GM12878 (cell line): Measurements from ENCODE around the gene TTC38. TPM values are rescaled to one million over a fixed set of nuclear protein-coding genes. Genes with fewer than 3 reads are reported as not detected.

ENCODE experiments used
- ATAC-seq: fragments of 200-7000 bp; cut with Tn5 transposase; 3 replicates; pipeline ENCODE4 v1.9.1; 2020; ENCODE audit warnings: mild to moderate bottlenecking, moderate library complexity
- BruUV-seq: library from RNA; stranded (reverse); fragments of 400-500 nt; replicated peaks from 2 replicates; lab custom pipeline; 2021; lab: Mats Ljungman, UMichigan
- CTCF ChIA-PET: fragments of 300-600 bp; sonication (Branson Sonifier 250); formaldehyde crosslinking; extraction: SDS; loops from one replicate; lab custom pipeline; 2021; ENCODE audit warnings: inconsistent platforms; lab: Yijun Ruan, JAX
- POLR2A ChIA-PET: fragments of 350-600 bp; formaldehyde crosslinking; extraction: SDS; loops from one replicate; lab custom pipeline; 2021; ENCODE audit warnings: inconsistent platforms; lab: Charles Lee
- RAD21 ChIA-PET: fragments of 300-600 bp; sonication (Branson Sonifier 250); formaldehyde crosslinking; loops from one replicate; lab custom pipeline; 2023; ENCODE audit warnings: antibody characterized with exemption; ENCODE audit not compliant: unreplicated experiment; lab: Charles Lee
- SMC1A ChIA-PET: fragments of 300-600 bp; sonication (Branson Sonifier 250); formaldehyde crosslinking; loops from one replicate; lab custom pipeline; 2023; ENCODE audit not compliant: unreplicated experiment, uncharacterized antibody; lab: Charles Lee
- DNase-seq: peaks from one replicate; pipeline ENCODE4 v3.0.0-alpha.2; 2011; ENCODE audit warnings: low read depth, low spot score
- FAIRE-seq: peaks from 3 replicates; lab custom pipeline; 2011; peaks lifted over from hg19 to GRCh38; lab: Jason Lieb, UNC
- H2AFZ ChIP-seq: 2 replicates; pipeline ENCODE4 v1.6.0; 2011; ENCODE audit warnings: low read depth, low read length, control low read depth; ENCODE audit not compliant: control insufficient read depth
- H3K27ac ChIP-seq: 2 replicates; pipeline ENCODE4 v1.5.1; 2011; ENCODE audit warnings: control low read depth; ENCODE audit not compliant: control insufficient read depth, insufficient read depth
- H3K27me3 ChIP-seq, 2 experiments: replicated peaks in 1 of 2; 2 replicates each; pipeline versions ENCODE4 v1.6.0 to v1.6.1; 2011; ENCODE audit warnings: low read length in 1 of 2; ENCODE audit not compliant: control insufficient read depth in 2 of 2, insufficient read depth in 2 of 2
- H3K36me3 ChIP-seq, 2 experiments: 2 replicates each; pipeline ENCODE4 v1.5.1; 2011; ENCODE audit warnings: low read length in 1 of 2; ENCODE audit not compliant: control insufficient read depth in 2 of 2, insufficient read depth in 2 of 2
- H3K4me1 ChIP-seq: 2 replicates; pipeline ENCODE4 v1.6.1; 2011; ENCODE audit warnings: mild to moderate bottlenecking, low read length, moderate library complexity, mixed read lengths; ENCODE audit not compliant: control insufficient read depth, insufficient read depth
- H3K4me2 ChIP-seq: 2 replicates; pipeline ENCODE4 v1.6.0; 2011; ENCODE audit warnings: control low read depth; ENCODE audit not compliant: control insufficient read depth, insufficient read depth
- H3K4me3 ChIP-seq: fragments of 200-600 bp; sonication (generic); 2 replicates; pipeline ENCODE4 v1.5.1; 2016
- H3K79me2 ChIP-seq: 2 replicates; pipeline ENCODE4 v1.6.0; 2011; ENCODE audit warnings: low read length; ENCODE audit not compliant: control insufficient read depth, insufficient read depth
- H3K9ac ChIP-seq: 2 replicates; pipeline ENCODE4 v1.8.0; 2011; ENCODE audit warnings: low read length, control low read depth, mixed read lengths; ENCODE audit not compliant: control insufficient read depth, insufficient read depth
- H3K9me3 ChIP-seq: replicated peaks from 3 replicates; pipeline ENCODE4 v1.5.1; 2011; ENCODE audit warnings: mild to moderate bottlenecking, low read length; ENCODE audit not compliant: control insufficient read depth, insufficient read depth
- H4K20me1 ChIP-seq: 2 replicates; pipeline ENCODE4 v1.6.0; 2011; ENCODE audit not compliant: control insufficient read depth, insufficient read depth
- BACH1 ChIP-seq: fragments of 450-650 bp; IDR thresholded peaks from 2 replicates; pipeline ENCODE4 v1.6.1; 2017; ENCODE audit warnings: mild to moderate bottlenecking, borderline replicate concordance
- HCFC1 ChIP-seq: fragments of 150-350 bp; IDR thresholded peaks from 2 replicates; pipeline ENCODE4 v1.6.1; 2014; ENCODE audit warnings: low read length
- MEF2B ChIP-seq: fragments of 450-650 bp; IDR thresholded peaks from 2 replicates; pipeline ENCODE4 v1.6.1; 2018; ENCODE audit warnings: mild to moderate bottlenecking, moderate library complexity; ENCODE audit not compliant: partially characterized antibody, poor library complexity, severe bottlenecking
- NFIC ChIP-seq: IDR thresholded peaks from 2 replicates; pipeline ENCODE4 v1.6.1; 2012; ENCODE audit warnings: low read depth, mild to moderate bottlenecking, inconsistent platforms, low read length, moderate library complexity
- SREBF1 ChIP-seq: IDR thresholded peaks from 2 replicates; pipeline ENCODE4 v1.6.1; 2012; ENCODE audit warnings: mild to moderate bottlenecking, low read length
- SREBF2 ChIP-seq: IDR thresholded peaks from 2 replicates; pipeline ENCODE4 v1.6.1; 2012; ENCODE audit warnings: mild to moderate bottlenecking, low read length
- ZBTB4 ChIP-seq: fragments of 450-650 bp; formaldehyde crosslinking; IDR thresholded peaks from 2 replicates; pipeline ENCODE4 v1.4.0; 2022; ENCODE audit warnings: mild to moderate bottlenecking, moderate library complexity
- ZNF217 ChIP-seq: fragments of 450-650 bp; IDR thresholded peaks from 2 replicates; pipeline ENCODE4 v1.6.1; 2017; ENCODE audit warnings: antibody characterized with exemption, mild to moderate bottlenecking
- ZSCAN29 ChIP-seq: fragments of 450-650 bp; IDR thresholded peaks from 2 replicates; pipeline ENCODE4 v1.6.1; 2017; ENCODE audit warnings: mild to moderate bottlenecking, moderate library complexity
- WGBS: methylation state at CpG from one replicate; pipeline ENCODE4 v1.1.6; 2016; ENCODE audit warnings: low lambda C conversion rate; ENCODE audit not compliant: insufficient replicate concordance, insufficient coverage; ENCODE audit errors: missing lambda C conversion rate; 5-methylcytosine and 5-hydroxymethylcytosine counted together
- in situ Hi-C: fragments of 300-500 bp; cut with MboI; formaldehyde crosslinking; loops from 9 replicates; pipeline ENCODE4 v1.14.3; 2018; ENCODE audit warnings: mixed read lengths
- intact Hi-C: fragments of 100-400 bp; cut with micrococcal nuclease; formaldehyde crosslinking; loops from one replicate; pipeline ENCODE4 v1.14.2; 2022; ENCODE audit not compliant: unreplicated experiment
- polyA plus RNA-seq, 11 experiments: library from polyadenylated mRNA; depleted of rRNA in 4 of 11; unstranded in 6 of 11; stranded (reverse) in 5 of 11; fragments of >200 nt; fragmentation: Nextera tagmentation in 4 of 11; fragmentation: Illumina TruSeq in 1 of 11; extraction: Ambion mirVana in 4 of 11; extraction: Trizol in 1 of 11; gene quantifications; 1 replicate in 1 of 11; 2 replicates in 10 of 11; pipeline versions ENCODE4 v1.2.1 to v1.2.3, GENCODE V29; 2011 to 2016; ENCODE audit warnings: inconsistent platforms in 2 of 11, missing spikeins in 2 of 11, low read depth in 1 of 11
- total RNA-seq, 4 experiments: library from RNA; depleted of rRNA in 3 of 4; stranded (reverse); fragments of >200 nt in 3 of 4; fragmentation: Illumina TruSeq in 1 of 4; extraction: Trizol in 1 of 4; gene quantifications; 2 replicates each; pipeline versions ENCODE4 v1.2.1 to v1.2.3, GENCODE V29; 2013 to 2021

Gene TTC38
- total and polyA plus RNA-seq, 10 of the 15 experiments (the other 5 are each of a cell fraction or from before 2014, with no cell fraction given): 0.58 to 39.9 (median 13.0) TPM

GRCh38 chr22:46297151-46297812 is 29.5 kb downstream of the TTC38 start:
- TF ChIP-seq SREBF2 (no peak), HCFC1 (no peak), BACH1 (no peak), ZSCAN29 (peak; percentile 76; the same call in 1 of the 2 replicates), ZBTB4 (no peak), NFIC (0 out of 2 replicates have a peak, but pooled peaks have one; percentile 0), SREBF1 (no peak), ZNF217 (no peak), MEF2B (peak; percentile 28)
- TF ChIP-seq, all 136 proteins: peak for 3
- intact Hi-C loops (loop anchor here (2.0 to 5.0 kb wide), 3 partner anchors 38 to 175 kb away; partner anchors contain the start of genes CDPF1 and TRMU), in situ Hi-C loops (no loop called here)
- BruUV-seq: TSS peak; percentile 77
- no peak for DNase-seq
- H3K9me3 ChIP-seq: no peaks in the 10 kb centered on the region
- peak overlapping the region; percentile 100 for H3K4me2 ChIP-seq
- H3K79me2 ChIP-seq: peaks cover 34% of the 10 kb centered on the region
- peak overlapping the region; percentile 74 for H2AFZ ChIP-seq
- peak overlapping the region; percentile 100 for H3K4me3 ChIP-seq
- peak overlapping the region; percentile 68 for H3K27ac ChIP-seq
- H4K20me1 ChIP-seq: no peaks in the 10 kb centered on the region
- ATAC-seq: peak; percentile 20
- peak overlapping the region; percentile 95 for H3K9ac ChIP-seq
- CTCF ChIA-PET: interaction anchor here (1.0 to 1.4 kb wide), 3 partner anchors 14 to 291 kb away, joined by 3 to 5 read pairs (median 4); no protein-coding TSS in a partner anchor
- FAIRE-seq: no peak
- H3K4me1 ChIP-seq: peaks cover 32% of the 10 kb centered on the region
- WGBS: under 1% methylated on average over 32 of the region's 32 CpGs
- RAD21 ChIA-PET: interaction anchor here (0.6 to 1.5 kb wide), 2 partner anchors 47 to 291 kb away, joined by 4 to 7 read pairs; partner anchors contain the start of gene CDPF1
- SMC1A ChIA-PET: interaction anchor here (1.7 to 1.8 kb wide), 2 partner anchors 17 to 39 kb away, joined by 5 to 7 read pairs; partner anchors contain the start of gene TRMU
- no peaks in the 10 kb centered on the region for H3K27me3 ChIP-seq
- POLR2A ChIA-PET: interaction anchor here (2.3 kb wide), 1 partner anchor 47 kb away, joined by 9 read pairs; the partner anchor contains the start of gene CDPF1
- peaks cover 8 to 16% of the 10 kb centered on the region in 2 experiments for H3K36me3 ChIP-seq
